HG03097 (cell line): ENCODE data around the gene KIT.

Experiments
- ATAC-seq: cut with Tn5 transposase; IDR thresholded peaks from one replicate; pipeline ENCODE4 v1.9.1; 2021; ENCODE audit not compliant: unreplicated experiment, low FRiP score

Gene KIT

DNA sequence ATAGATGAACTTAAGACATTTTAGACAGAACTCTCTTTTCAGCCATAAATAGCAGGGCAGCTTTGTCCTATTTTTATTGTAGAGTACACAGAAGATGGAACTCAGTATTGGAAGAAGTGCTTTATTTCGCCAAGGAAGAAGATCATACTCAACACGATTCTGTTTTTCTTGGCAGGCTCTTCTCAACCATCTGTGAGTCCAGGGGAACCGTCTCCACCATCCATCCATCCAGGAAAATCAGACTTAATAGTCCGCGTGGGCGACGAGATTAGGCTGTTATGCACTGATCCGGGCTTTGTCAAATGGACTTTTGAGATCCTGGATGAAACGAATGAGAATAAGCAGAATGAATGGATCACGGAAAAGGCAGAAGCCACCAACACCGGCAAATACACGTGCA is 37.6 kb downstream of the KIT start:
- no peak for ATAC-seq

- ATAC-seq = no peak
Measured at GRCh38 chr4:54695788-54696187, 38.0 kb downstream of the KIT start.

GRCh38 chr4:54696649-54697048 is 38.9 kb downstream of the KIT start:
- ATAC-seq = no peak

GRCh38 chr4:54700986-54701385 is 43.2 kb downstream of the KIT start:
- no peak for ATAC-seq

GRCh38 chr4:54703182-54703581 is 45.4 kb downstream of the KIT start:
- ATAC-seq = no peak

GRCh38 chr4:54707406-54707805 is 49.6 kb downstream of the KIT start:
- no peak for ATAC-seq

DNA sequence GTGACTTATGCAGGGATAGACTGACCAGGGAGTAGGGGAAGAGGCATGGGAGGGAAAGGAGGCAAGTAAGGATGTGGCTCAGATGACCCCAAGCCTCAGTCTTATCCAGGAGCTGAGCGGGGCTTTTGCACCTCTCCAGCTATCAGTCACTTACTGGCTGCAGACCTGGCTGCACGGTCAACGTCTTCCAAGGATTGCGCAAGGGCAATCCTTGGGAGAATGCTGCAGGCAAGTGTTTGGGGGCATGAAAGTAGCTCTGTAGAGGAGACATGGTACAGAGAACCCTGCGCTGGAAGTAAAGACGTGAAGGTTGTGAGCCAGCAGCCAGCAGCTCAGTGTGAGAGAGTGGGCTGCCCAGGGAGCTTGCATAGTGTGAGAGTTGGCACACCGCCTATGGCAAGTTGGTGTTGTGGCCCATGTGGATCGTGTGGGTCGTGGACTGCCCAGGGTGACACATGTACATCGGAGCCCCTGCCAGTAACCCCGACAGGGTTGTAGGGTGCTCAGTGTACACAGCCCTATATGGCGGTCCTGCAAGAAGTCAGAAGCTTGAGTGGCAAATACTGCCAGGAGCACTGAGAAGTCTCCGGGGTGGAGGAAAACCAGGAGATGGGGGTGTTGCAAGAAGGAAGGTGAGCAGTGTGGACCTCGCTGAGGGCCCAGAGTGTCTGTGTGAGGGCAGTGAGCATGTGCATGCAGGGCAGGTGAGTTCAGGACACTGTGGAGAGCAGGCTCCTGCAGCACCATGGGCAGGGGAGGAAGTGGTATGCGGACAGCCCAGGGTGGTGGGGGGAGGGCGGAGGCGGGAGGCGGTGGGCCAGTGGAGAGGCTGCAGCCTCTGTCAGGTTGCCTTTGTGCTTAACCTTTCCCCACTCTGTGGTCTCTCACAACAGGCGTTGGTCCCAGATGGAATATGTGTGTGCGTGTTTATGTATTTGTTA is 50.9 kb downstream of the KIT start:
- no peak for ATAC-seq

GRCh38 chr4:54709400-54709799 is 51.6 kb downstream of the KIT start:
- no peak for ATAC-seq

DNA sequence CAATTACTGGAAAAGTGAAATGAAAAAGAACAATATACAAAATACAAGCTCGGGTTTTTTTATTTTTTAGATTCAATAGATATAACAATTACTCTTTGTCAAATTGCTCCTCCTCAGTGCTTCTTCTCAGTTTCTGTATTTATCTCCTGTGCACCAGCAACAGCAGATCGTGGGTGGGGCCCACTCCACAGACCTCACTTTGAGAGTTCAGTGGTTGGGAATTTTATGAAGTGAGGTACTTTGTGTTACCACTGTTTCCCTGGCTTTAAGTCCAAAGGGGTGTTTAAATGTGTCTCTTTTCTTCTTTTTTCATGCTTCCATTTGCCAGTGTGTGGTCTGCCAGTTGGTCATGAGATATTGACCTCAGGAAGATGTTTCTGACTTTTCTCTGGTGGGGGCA is 54.4 kb downstream of the KIT start:
- no peak for ATAC-seq

GRCh38 chr4:54714631-54715030 is 56.9 kb downstream of the KIT start:
- no peak for ATAC-seq

DNA sequence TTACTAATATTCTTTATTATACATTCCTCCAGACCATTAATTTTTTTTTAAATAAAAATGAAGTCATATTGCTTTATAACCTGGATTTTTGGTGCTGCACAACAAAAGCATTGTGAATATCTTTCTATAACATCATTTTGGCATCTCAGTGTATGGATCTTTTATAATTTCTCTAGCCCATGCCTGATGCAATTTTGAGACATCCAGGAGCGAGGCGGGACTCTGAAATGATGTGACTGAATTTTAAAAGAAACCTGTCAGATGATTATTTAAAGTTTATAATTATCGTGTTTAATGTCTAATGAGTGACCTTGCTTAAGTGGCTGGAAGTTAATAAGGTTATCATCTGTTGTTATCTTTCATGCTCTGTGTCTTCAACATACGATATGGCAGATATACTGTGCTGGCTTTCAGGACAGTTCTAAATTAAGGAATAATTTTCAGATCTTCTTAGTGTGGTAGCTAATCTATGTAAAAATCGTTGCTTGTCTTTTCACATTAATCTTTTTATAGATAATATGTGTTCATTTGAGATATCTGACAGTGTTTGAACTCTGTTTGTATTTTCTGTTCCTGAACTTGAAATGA is 58.8 kb downstream of the KIT start:
- ATAC-seq = no peak

GRCh38 chr4:54717694-54718093 is 59.9 kb downstream of the KIT start:
- ATAC-seq = no peak

DNA sequence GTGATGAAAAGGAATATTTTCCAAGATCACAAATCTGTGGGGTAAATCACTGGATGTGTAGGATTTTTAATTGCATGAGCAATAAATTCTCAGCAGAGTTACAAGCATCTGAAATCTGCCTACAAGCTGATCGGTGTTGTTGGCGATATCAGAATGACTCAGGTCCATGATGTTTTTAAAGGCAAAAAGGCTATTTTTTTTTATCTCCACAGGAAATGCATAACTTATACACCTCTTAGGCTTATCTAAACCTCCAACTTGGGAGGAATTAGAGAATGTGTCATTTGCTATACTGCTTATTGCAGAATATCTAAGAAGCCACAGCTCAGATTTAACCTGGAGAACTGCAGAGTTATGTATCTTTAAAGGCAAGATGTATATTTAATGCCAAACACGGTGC is 61.6 kb downstream of the KIT start:
- ATAC-seq = no peak

DNA sequence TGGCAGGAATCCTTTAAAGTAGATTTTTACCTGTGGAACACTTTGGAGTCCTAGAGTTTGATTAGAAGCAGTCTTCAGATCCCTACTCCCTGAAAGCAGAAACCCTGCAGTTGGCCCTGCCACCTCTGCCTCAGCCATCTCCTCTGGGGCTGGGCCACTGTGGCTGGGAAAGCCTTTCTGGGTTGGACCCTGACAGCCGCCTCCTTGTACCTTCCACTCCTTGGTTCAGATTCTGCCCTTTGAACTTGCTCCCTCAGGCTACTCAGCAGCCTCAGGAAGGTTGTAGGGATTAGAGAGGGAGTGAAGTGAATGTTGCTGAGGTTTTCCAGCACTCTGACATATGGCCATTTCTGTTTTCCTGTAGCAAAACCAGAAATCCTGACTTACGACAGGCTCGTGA is 65.5 kb downstream of the KIT start:
- ATAC-seq = no peak

- no peak for ATAC-seq
Measured at GRCh38 chr4:54723820-54724219, 66.1 kb downstream of the KIT start.

GRCh38 chr4:54726907-54727306 is 69.2 kb downstream of the KIT start:
- peak; percentile 43 for ATAC-seq

- ATAC-seq = peak; percentile 52
Measured at GRCh38 chr4:54727346-54727745, 69.6 kb downstream of the KIT start.

- ATAC-seq = no peak
Measured at GRCh38 chr4:54728368-54728767, 70.6 kb downstream of the KIT start.

DNA sequence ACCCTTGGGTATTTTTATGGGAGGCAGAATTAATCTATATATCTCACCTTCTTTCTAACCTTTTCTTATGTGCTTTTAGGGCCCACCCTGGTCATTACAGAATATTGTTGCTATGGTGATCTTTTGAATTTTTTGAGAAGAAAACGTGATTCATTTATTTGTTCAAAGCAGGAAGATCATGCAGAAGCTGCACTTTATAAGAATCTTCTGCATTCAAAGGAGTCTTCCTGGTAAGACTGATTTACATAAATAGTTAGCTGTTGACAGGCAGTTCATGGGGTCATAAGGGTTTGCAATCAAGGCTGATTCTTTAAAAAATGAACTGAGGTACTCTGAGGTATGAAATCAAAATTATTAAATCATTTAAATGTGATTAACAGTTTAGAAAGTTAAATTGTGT is 71.5 kb downstream of the KIT start:
- no peak for ATAC-seq

DNA sequence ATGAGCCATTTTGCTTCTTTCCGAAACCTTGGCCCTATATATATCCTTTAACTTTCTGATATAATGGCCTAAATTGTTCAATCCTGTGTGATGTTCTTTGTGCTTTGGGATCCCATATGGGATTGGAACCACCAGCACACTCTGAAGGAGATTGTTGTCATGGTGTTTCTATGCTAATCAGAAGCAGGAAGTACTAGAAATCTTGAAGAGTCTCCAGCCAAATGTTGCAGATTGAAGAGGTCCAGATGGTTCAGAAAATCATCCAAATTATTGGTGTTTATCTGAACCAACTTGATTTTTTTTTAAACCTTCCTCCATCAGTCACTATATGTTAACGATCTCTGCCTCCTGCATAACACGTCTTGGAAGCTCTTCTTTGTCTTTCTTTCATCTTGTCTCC is 72.8 kb downstream of the KIT start:
- no peak for ATAC-seq

DNA sequence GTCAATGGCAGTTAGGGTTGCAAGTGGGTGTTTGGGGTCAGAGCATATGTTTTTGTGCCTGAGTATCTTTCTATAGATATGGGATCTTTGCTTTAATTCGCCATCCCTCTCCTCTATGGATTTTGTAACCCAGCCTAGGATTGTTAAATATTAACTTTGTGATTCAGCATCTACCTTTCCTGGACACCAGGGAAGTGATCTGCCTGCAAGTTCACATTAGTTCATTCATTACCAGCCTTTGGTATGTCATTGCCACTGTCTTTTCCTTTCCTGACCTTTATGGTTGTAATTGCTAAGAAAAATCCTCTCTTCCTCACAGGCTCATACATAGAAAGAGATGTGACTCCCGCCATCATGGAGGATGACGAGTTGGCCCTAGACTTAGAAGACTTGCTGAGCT is 73.8 kb downstream of the KIT start:
- ATAC-seq = no peak

- no peak for ATAC-seq
Measured at GRCh38 chr4:54731976-54732375, 74.2 kb downstream of the KIT start.
